Liver (tissue), 9 donors: ENCODE results near the gene USP6NL. TPM values are rescaled to one million over a fixed set of nuclear protein-coding genes. Genes with fewer than 3 reads are reported as not detected.

ENCODE experiments used
- DNase-seq: peaks from one replicate; pipeline ENCODE4 v3.0.0-alpha.2; 2017; ENCODE audit warnings: low spot score
- H3K27ac ChIP-seq, 2 donors: one replicate each; pipeline ENCODE4 v1.7.0; 2013; ENCODE audit warnings: inconsistent platforms in 2 of 2, low read length in 2 of 2, control low read depth in 1 of 2, low read depth in 1 of 2, mild to moderate bottlenecking in 1 of 2
- H3K27me3 ChIP-seq, 4 donors: one replicate each; pipeline versions ENCODE4 v1.6.1 to v1.7.0; 2013; ENCODE audit warnings: low read length in 3 of 4, inconsistent platforms in 1 of 4, mild to moderate bottlenecking in 1 of 4, moderate library complexity in 1 of 4; ENCODE audit not compliant: control insufficient read depth in 4 of 4, insufficient read depth in 4 of 4
- H3K36me3 ChIP-seq, 4 donors: one replicate each; pipeline versions ENCODE4 v1.6.1 to v1.7.0; 2013; ENCODE audit warnings: low read length in 3 of 4, mild to moderate bottlenecking in 3 of 4, low read depth in 1 of 4, moderate library complexity in 1 of 4; ENCODE audit not compliant: control insufficient read depth in 4 of 4, insufficient read depth in 3 of 4
- H3K4me1 ChIP-seq, 4 donors: one replicate each; pipeline versions ENCODE4 v1.6.1 to v1.7.0; 2013; ENCODE audit warnings: low read length in 3 of 4, mild to moderate bottlenecking in 3 of 4, moderate library complexity in 1 of 4; ENCODE audit not compliant: control insufficient read depth in 4 of 4, insufficient read depth in 4 of 4
- H3K4me3 ChIP-seq, 3 donors: one replicate each; pipeline versions ENCODE4 v1.6.1 to v1.7.0; 2013; ENCODE audit warnings: low read length in 3 of 3, control low read depth in 1 of 3, low read depth in 1 of 3, mild to moderate bottlenecking in 1 of 3
- H3K9ac ChIP-seq, 2 donors: one replicate each; pipeline ENCODE4 v1.7.0; 2013; ENCODE audit warnings: low read length in 2 of 2, mild to moderate bottlenecking in 2 of 2, moderate library complexity in 2 of 2, control low read depth in 1 of 2, low read depth in 1 of 2
- H3K9me3 ChIP-seq, 4 donors: one replicate each; pipeline versions ENCODE4 v1.6.1 to v1.7.0; 2013; ENCODE audit warnings: low read length in 3 of 4; ENCODE audit not compliant: control insufficient read depth in 4 of 4
- EGR1 ChIP-seq, 2 donors: IDR thresholded peaks; 2 replicates each; pipeline ENCODE4 v1.6.1; 2016 to 2018; ENCODE audit warnings: antibody characterized with exemption in 2 of 2, low read depth in 2 of 2
- HNF4A ChIP-seq, 2 donors: conservative IDR thresholded peaks; 2 replicates each; pipeline ENCODE4 v1.6.1; 2016; ENCODE audit warnings: antibody characterized with exemption in 2 of 2, mild to moderate bottlenecking in 2 of 2
- HNF4G ChIP-seq: IDR thresholded peaks from 2 replicates; pipeline ENCODE4 v1.6.1; 2016; ENCODE audit warnings: antibody characterized with exemption
- JUND ChIP-seq, 2 donors: IDR thresholded peaks; 2 replicates each; pipeline ENCODE4 v1.6.1; 2016; ENCODE audit warnings: antibody characterized with exemption in 2 of 2
- RAD21 ChIP-seq, 2 donors: IDR thresholded peaks; 2 replicates each; pipeline ENCODE4 v1.6.1; 2016; ENCODE audit warnings: antibody characterized with exemption in 2 of 2, mild to moderate bottlenecking in 2 of 2
- RXRA ChIP-seq, 2 donors: IDR thresholded peaks; 2 replicates each; pipeline ENCODE4 v1.6.1; 2017 to 2018; ENCODE audit warnings: antibody characterized with exemption in 2 of 2, mild to moderate bottlenecking in 1 of 2
- SP1 ChIP-seq: IDR thresholded peaks from 2 replicates; pipeline ENCODE4 v1.6.1; 2018; ENCODE audit warnings: antibody characterized with exemption, mild to moderate bottlenecking
- TAF1 ChIP-seq: conservative IDR thresholded peaks from 2 replicates; pipeline ENCODE4 v1.6.1; 2016; ENCODE audit warnings: antibody characterized with exemption, mild to moderate bottlenecking
- YY1 ChIP-seq: IDR thresholded peaks from 2 replicates; pipeline ENCODE4 v1.6.1; 2016; ENCODE audit warnings: antibody characterized with exemption, mild to moderate bottlenecking
- WGBS: extraction: QIAGEN DNeasy Blood & Tissue Kit; methylation state at CpG from one replicate; pipeline ENCODE4 v1.1.7; 2013; 5-methylcytosine and 5-hydroxymethylcytosine counted together
- polyA plus RNA-seq, 2 donors: library from polyadenylated mRNA; stranded (reverse) in 1 of 2; unstranded in 1 of 2; fragments of 200-250 nt in 1 of 2; fragments of >200 nt in 1 of 2; fragmentation: Nextera tagmentation in 1 of 2; extraction: Ambion mirVana in 1 of 2; gene quantifications; one replicate each; pipeline versions ENCODE4 v1.2.1 to v1.2.3, GENCODE V29; 2013 to 2015
- total RNA-seq, 2 donors: library from RNA; depleted of rRNA; stranded (reverse); fragments of >200 nt; gene quantifications; one replicate each; pipeline ENCODE4 v1.2.3, GENCODE V29; 2014
- TF ChIP-seq, protein P1 (sequence below): IDR thresholded peaks from 2 replicates; pipeline ENCODE4 v1.6.1; 2016; ENCODE audit warnings: antibody characterized with exemption
- TF ChIP-seq, protein P2 (sequence below): IDR thresholded peaks from 2 replicates; pipeline ENCODE4 v1.6.1; 2016; ENCODE audit warnings: antibody characterized with exemption
- TF ChIP-seq, protein P3 (sequence below): fragments of 150-350 bp; IDR thresholded peaks from 2 replicates; pipeline ENCODE4 v1.5.1; 2017; ENCODE audit warnings: improper control_type of control experiment, low read depth, low read length; ENCODE audit not compliant: missing input control
- donor health status: healthy.
- donor health status: healthy.
- donor health status: healthy.
- donor health status: healthy.
- donor health status: healthy.

The USP6NL gene
- total and polyA plus RNA-seq, 4 donors, result 3.8 to 15.0 (median 10.2) TPM

DNA sequence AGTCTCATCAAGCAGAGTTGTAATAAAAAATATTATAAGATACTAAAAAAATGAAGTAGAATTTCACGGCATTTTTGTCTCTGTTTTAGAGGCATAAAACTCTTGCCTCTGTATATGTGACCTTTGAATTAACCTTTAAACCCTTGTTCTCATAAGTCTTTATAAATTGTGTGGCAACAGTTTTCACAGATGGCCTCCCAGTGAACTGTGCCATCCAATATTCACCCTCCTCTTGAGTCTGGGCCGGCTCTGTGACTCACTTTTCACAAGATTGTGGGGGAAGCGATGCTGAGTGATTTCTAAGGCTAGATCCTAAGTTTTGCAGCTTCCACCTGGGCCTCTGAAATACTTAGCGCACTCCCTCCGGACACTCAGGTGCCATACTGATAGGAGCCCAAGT, 4.6 kb upstream of the USP6NL start:
- Histone ChIP-seq H3K27me3 (no peaks in the 10 kb centered on the region), H3K4me1 (peaks cover 0 to 10% (median 2%) of the 10 kb centered on the region in 4 donors), H3K4me3 (no peak overlapping the region), H3K27ac (no peak overlapping the region), H3K36me3 (no peaks in the 10 kb centered on the region), H3K9ac (no peak overlapping the region), H3K9me3 (no peaks in the 10 kb centered on the region)
- WGBS, result 72% methylated on average over 5 of the region's 5 CpGs
- no peak for DNase-seq
- TF ChIP-seq RXRA (IDR thresholded peaks at IDR 0.05) (peak; percentile 62 to 69), HNF4G (no peak), RAD21 (IDR thresholded peaks at IDR 0.05) (peak in 1 of 2 donors; percentile 15), SP1 (peak; percentile 24), HNF4A (conservative IDR thresholded peaks at IDR 0.05) (peak; percentile 62 to 73), YY1 (peak; percentile 17)

DNA sequence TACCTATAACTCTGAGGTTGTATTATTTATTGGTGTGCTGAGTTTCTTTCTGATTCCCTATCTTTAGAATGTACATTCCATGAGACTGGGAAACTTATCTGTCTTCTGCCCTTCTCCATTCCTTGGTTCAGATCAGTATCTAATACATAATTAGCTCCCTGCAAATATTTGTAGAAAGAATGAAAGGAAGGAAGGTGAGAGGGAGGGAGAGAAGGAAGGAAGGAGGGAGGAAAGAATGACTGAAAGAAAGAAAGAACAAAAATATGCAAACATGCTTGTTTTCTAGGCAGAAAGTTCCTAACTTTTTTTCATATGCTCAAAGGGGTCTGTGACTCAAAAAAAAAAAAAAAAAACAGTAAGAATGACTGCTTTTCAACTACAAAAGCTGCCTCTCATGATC, 3.9 kb upstream of the USP6NL start:
- no peak overlapping the region for H3K4me3 ChIP-seq
- H3K36me3 ChIP-seq, result no peaks in the 10 kb centered on the region
- no peak for DNase-seq
- H3K9me3 ChIP-seq, result no peaks in the 10 kb centered on the region
- H3K4me1 ChIP-seq, result peaks cover 0 to 10% (median 2%) of the 10 kb centered on the region in 4 donors
- no peak overlapping the region for H3K27ac ChIP-seq
- no peak overlapping the region for H3K9ac ChIP-seq
- TF ChIP-seq, protein P1, sequence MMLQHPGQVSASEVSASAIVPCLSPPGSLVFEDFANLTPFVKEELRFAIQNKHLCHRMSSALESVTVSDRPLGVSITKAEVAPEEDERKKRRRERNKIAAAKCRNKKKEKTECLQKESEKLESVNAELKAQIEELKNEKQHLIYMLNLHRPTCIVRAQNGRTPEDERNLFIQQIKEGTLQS, result no peak
- no peaks in the 10 kb centered on the region for H3K27me3 ChIP-seq

DNA sequence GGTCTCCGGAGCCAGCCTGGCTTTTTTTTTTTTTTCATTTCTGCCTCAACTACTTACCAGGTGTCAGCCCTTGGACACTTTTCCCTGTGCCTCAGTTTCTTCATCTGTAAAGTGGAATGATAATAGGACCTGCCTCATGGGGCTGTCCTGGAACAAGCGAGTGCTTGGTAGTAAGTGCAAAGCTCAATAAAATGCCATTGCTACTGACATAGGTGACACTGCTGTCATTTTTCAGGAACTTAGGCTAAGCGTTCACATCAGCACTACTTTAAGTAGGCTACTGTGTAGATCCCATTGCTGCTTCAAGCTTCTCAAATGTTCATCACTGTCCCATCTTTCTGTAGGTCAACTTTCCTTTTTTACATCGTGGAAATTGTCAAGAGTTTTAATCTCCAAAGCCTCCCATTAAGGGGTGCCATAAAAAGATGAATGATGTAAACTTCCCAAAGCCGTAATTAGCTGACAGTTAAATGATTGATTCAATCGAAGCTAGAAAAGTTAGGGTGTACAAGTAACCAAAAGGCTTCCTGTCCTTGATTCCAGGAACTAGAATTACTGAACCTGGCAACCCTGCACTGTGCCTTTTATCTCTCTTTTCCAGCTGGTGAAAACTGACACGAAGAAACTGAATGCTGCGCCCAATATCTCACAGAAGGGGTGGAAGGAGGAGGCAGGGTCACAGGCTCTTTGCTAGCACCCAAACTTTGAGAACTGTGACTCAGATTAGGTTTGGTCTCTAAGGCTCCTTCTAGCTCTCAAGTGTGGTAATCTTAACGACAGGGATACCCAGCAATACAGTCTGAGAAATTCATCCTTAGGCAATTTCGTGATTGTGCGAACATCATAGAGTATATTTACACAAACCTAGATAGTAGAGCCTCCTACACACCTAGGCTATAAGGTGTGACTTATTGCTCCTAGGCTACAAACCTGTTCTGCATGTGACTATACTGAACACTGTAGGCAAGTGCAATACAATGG, 861 bp upstream of the USP6NL start:
- TF ChIP-seq JUND (IDR thresholded peaks at IDR 0.05), result no peak
- no peak for TF ChIP-seq TAF1
- TF ChIP-seq, protein P2, sequence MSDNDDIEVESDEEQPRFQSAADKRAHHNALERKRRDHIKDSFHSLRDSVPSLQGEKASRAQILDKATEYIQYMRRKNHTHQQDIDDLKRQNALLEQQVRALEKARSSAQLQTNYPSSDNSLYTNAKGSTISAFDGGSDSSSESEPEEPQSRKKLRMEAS, result no peak
- TF ChIP-seq, protein P1, result no peak
- peak; percentile 20 to 41 for TF ChIP-seq HNF4A (conservative IDR thresholded peaks at IDR 0.05)
- TF ChIP-seq, protein P3, sequence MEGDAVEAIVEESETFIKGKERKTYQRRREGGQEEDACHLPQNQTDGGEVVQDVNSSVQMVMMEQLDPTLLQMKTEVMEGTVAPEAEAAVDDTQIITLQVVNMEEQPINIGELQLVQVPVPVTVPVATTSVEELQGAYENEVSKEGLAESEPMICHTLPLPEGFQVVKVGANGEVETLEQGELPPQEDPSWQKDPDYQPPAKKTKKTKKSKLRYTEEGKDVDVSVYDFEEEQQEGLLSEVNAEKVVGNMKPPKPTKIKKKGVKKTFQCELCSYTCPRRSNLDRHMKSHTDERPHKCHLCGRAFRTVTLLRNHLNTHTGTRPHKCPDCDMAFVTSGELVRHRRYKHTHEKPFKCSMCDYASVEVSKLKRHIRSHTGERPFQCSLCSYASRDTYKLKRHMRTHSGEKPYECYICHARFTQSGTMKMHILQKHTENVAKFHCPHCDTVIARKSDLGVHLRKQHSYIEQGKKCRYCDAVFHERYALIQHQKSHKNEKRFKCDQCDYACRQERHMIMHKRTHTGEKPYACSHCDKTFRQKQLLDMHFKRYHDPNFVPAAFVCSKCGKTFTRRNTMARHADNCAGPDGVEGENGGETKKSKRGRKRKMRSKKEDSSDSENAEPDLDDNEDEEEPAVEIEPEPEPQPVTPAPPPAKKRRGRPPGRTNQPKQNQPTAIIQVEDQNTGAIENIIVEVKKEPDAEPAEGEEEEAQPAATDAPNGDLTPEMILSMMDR, result no peak
- TF ChIP-seq EGR1 (IDR thresholded peaks at IDR 0.05; ENCODE audit: low read depth in 2 of 2), result no peak
- Histone ChIP-seq H3K27ac (peak overlapping the region; percentile 92 to 96), H3K27me3 (no peaks in the 10 kb centered on the region), H3K9me3 (no peaks in the 10 kb centered on the region), H3K4me1 (peaks cover 7 to 26% (median 14%) of the 10 kb centered on the region in 4 donors), H3K9ac (peak overlapping the region; percentile 55 to 91), H3K36me3 (no peaks in the 10 kb centered on the region), H3K4me3 (peak overlapping the region; percentile 78 to 100 (median 88))
- DNase-seq, result peak; percentile 66
- 25% methylated on average over 11 of the region's 11 CpGs for WGBS
